ENCODE measurements around the gene NAA60. TPM values are rescaled to one million over a fixed set of nuclear protein-coding genes. Genes with fewer than 3 reads are reported as not detected.

The NAA60 gene
- total RNA-seq, 1 experiment from 2014 or later: 39.4 TPM

DNA sequence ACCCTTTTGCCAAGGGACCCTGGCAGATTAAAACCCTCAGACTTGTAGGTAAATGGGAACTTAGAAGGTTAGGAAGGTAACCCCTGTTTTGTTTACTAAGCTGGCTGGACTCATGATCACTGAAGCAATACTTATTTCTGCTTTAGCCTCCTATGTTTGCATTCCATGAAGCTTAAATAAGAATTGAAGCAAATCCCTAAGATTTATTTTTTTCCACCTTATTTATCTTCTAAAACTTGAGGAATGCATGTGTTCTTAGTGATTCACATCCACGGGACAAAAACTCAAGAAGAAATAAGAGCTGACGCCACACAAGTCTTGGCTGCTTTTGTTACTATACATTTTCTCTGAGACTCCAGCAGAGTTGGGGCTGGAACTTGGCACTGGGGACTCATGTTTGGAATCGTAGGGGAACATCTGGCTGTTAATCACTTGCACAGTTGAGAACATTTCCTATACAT is 92.8 kb downstream of the NAA60 start:
- Histone ChIP-seq H3K4me3 (ENCODE audit: low read depth, low read length, poor library complexity, severe bottlenecking) (no peak overlapping the region), H3K36me3 (ENCODE audit: insufficient read depth, low read length, poor library complexity, severe bottlenecking) (peaks cover 13% of the 10 kb centered on the region), H3K27ac (ENCODE audit: low read depth, low read length, poor library complexity, severe bottlenecking) (no peak overlapping the region), H3K9me3 (ENCODE audit: low read depth, low read length, poor library complexity, severe bottlenecking) (no peaks in the 10 kb centered on the region), H3K27me3 (replicated peaks; ENCODE audit: insufficient read depth, low read depth, low read length, poor library complexity) (no peaks in the 10 kb centered on the region), H3K4me1 (ENCODE audit: insufficient read depth, low read length, poor library complexity, severe bottlenecking) (no peaks in the 10 kb centered on the region)
- TSS peak; percentile 24 for BruUV-seq (replicated peaks)
- no peak for DNase-seq (ENCODE audit: low spot score)
- TF ChIP-seq, protein P1, sequence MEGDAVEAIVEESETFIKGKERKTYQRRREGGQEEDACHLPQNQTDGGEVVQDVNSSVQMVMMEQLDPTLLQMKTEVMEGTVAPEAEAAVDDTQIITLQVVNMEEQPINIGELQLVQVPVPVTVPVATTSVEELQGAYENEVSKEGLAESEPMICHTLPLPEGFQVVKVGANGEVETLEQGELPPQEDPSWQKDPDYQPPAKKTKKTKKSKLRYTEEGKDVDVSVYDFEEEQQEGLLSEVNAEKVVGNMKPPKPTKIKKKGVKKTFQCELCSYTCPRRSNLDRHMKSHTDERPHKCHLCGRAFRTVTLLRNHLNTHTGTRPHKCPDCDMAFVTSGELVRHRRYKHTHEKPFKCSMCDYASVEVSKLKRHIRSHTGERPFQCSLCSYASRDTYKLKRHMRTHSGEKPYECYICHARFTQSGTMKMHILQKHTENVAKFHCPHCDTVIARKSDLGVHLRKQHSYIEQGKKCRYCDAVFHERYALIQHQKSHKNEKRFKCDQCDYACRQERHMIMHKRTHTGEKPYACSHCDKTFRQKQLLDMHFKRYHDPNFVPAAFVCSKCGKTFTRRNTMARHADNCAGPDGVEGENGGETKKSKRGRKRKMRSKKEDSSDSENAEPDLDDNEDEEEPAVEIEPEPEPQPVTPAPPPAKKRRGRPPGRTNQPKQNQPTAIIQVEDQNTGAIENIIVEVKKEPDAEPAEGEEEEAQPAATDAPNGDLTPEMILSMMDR (conservative IDR thresholded peaks at IDR 0.05; ENCODE audit: low read depth, low read length): no peak
- TF ChIP-seq EZH2 (IDR thresholded peaks at IDR 0.05; ENCODE audit: borderline replicate concordance, low read depth, low read length, poor library complexity, severe bottlenecking): no peak
- POLR2A ChIA-PET (ENCODE audit: low non-redundant PET): interaction anchor here (0.5 kb wide), 1 partner anchor 368 kb away, joined by 3 read pairs; no protein-coding TSS in a partner anchor
- intact Hi-C loops (cut with micrococcal nuclease; ENCODE audit: unreplicated experiment): no loop called here
- CTCF ChIA-PET: no interaction called here

Small RNA genes within 50 kb of the gene (microRNA-seq; reads per million reads assigned to microRNA genes)
- gene MIR6126: not detected

Other genes starting within 250 kb of the NAA60 start
- gene ZNF200, start 208.5 kb upstream of the NAA60 start, total RNA-seq (2021): 10.8 and 13.0 TPM in 2 replicates
- not detected in 2 replicates for gene MEFV, start 187.0 kb upstream of the NAA60 start, total RNA-seq (2021)
- gene ZNF263, start 160.2 kb upstream of the NAA60 start, total RNA-seq (2021): 30.0 and 34.8 TPM in 2 replicates
- 5.7 and 7.9 TPM in 2 replicates for gene TIGD7, start 138.2 kb upstream of the NAA60 start, total RNA-seq (2021)
- 40.9 and 44.5 TPM in 2 replicates for gene ZNF75A, start 138.2 kb upstream of the NAA60 start, total RNA-seq (2021)
- not detected in 2 replicates for gene OR2C1, start 87.8 kb upstream of the NAA60 start, total RNA-seq (2021)
- gene ZSCAN32, start 42.7 kb upstream of the NAA60 start, total RNA-seq (2021): 17.2 and 17.3 TPM in 2 replicates
- 12.2 and 13.7 TPM in 2 replicates for gene ZNF174, start 42.5 kb upstream of the NAA60 start, total RNA-seq (2021)
- 2.4 and 2.8 TPM in 2 replicates for gene ZNF597, start 176 bp upstream of the NAA60 start, total RNA-seq (2021)
- gene C16orf90, start 51.8 kb downstream of the NAA60 start, total RNA-seq (2021): not detected in 2 replicates
- 22.6 and 36.5 TPM in 2 replicates for gene CLUAP1, start 57.3 kb downstream of the NAA60 start, total RNA-seq (2021)
- gene NLRC3, start 133.7 kb downstream of the NAA60 start, total RNA-seq (2021): 0.07 and 0.09 TPM in 2 replicates
- gene SLX4, start 167.9 kb downstream of the NAA60 start, total RNA-seq (2021): 15.1 and 16.1 TPM in 2 replicates
- gene DNASE1, start 211.0 kb downstream of the NAA60 start, total RNA-seq (2021): 17.9 and 19.1 TPM in 2 replicates